ENCODE results near the gene SLC23A2.

GRCh38 chr20:4891997-4892396 is 109.3 kb downstream of the SLC23A2 start:
- TF ChIP-seq CTCF (IDR thresholded peaks at IDR 0.05) (no peak), POLR2A (IDR thresholded peaks at IDR 0.05) (no peak)
